ENCODE measurements around the gene ORM2.
"Not testable (repeated sequence)": the region's sequence is repeated elsewhere in the genome, so short reads cannot be mapped to it uniquely, and the experiment has no call there.

Gene ORM2

DNA sequence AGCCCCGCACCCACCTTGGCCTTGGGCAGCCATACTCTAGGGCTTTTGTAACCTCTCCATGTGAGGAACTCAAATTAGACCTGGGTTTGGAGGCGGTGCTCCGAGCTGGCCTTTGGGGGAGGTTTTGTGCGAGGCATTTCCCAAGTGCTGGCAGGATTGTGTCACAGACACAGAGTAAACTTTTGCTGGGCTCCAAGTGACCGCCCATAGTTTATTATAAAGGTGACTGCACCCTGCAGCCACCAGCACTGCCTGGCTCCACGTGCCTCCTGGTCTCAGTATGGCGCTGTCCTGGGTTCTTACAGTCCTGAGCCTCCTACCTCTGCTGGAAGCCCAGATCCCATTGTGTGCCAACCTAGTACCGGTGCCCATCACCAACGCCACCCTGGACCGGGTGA is at the start of gene ORM2:
Gene ORM2, plus strand, starts transcription at position 245 of the 398 bp plus-strand sequence. Its CDS starts 36 bp downstream, at position 281.
- not testable (repeated sequence) for H3K27ac Mint-ChIP-seq; H3K36me3 Mint-ChIP-seq (ENCODE audit: low read depth); H3K27me3 Mint-ChIP-seq (ENCODE audit: low read depth); H3K4me3 Mint-ChIP-seq; H3K9me3 Mint-ChIP-seq; H3K4me1 Mint-ChIP-seq

DNA sequence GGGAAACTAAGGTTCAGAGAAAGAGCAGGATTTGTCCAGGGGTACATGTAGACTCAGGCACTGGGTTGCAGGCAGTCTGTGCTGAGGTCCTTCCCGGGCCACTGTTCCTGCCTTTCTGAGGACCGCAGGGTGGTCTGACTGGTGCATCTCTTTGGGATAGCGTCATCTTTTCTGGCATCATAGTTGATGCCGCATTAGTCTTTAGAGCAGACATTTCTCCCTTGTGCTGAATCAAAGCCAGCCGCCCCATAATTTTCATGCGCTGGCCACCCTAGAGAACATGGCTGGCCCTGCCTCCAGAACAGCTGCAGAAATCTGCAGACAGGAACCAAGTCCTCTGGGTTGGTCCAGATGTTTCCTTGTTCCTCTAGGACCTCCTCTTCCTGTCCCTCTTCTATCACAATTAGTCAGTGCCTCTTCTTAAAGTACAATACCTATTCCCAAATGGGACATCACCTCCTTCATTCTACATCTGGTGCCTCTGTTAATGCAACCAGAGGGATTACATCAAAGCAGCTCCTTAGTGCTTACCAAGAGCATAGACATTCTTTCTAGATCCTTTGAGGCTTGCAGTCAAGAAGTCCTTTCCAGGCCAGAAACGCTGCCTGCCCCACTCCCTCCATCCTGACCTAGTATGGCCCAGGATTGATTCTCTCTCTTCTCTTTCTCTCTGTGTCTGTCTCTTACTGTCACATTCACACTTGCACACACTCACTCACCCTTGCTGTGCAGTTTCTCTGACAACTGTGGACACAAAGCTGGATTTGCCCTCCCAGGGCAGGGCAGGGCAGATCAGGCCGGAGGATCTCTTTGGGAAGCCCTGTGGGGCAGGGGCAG is 48.8 kb upstream of the ORM2 start:
- H3K36me3 Mint-ChIP-seq (ENCODE audit: low read depth), result peaks cover 38% of the 10 kb centered on the region
- H3K4me1 Mint-ChIP-seq, result peaks cover 63% of the 10 kb centered on the region
- TF ChIP-seq, protein P1, sequence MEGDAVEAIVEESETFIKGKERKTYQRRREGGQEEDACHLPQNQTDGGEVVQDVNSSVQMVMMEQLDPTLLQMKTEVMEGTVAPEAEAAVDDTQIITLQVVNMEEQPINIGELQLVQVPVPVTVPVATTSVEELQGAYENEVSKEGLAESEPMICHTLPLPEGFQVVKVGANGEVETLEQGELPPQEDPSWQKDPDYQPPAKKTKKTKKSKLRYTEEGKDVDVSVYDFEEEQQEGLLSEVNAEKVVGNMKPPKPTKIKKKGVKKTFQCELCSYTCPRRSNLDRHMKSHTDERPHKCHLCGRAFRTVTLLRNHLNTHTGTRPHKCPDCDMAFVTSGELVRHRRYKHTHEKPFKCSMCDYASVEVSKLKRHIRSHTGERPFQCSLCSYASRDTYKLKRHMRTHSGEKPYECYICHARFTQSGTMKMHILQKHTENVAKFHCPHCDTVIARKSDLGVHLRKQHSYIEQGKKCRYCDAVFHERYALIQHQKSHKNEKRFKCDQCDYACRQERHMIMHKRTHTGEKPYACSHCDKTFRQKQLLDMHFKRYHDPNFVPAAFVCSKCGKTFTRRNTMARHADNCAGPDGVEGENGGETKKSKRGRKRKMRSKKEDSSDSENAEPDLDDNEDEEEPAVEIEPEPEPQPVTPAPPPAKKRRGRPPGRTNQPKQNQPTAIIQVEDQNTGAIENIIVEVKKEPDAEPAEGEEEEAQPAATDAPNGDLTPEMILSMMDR (IDR thresholded peaks at IDR 0.05; ENCODE audit: unreplicated experiment in 3 of 3), result no peak
- H3K27ac Mint-ChIP-seq, result peak overlapping the region; percentile 47 to 68 (median 60)
- peaks cover 3% of the 10 kb centered on the region for H3K27me3 Mint-ChIP-seq (ENCODE audit: low read depth)
- no peak overlapping the region for H3K4me3 Mint-ChIP-seq
- no peaks in the 10 kb centered on the region for H3K9me3 Mint-ChIP-seq

DNA sequence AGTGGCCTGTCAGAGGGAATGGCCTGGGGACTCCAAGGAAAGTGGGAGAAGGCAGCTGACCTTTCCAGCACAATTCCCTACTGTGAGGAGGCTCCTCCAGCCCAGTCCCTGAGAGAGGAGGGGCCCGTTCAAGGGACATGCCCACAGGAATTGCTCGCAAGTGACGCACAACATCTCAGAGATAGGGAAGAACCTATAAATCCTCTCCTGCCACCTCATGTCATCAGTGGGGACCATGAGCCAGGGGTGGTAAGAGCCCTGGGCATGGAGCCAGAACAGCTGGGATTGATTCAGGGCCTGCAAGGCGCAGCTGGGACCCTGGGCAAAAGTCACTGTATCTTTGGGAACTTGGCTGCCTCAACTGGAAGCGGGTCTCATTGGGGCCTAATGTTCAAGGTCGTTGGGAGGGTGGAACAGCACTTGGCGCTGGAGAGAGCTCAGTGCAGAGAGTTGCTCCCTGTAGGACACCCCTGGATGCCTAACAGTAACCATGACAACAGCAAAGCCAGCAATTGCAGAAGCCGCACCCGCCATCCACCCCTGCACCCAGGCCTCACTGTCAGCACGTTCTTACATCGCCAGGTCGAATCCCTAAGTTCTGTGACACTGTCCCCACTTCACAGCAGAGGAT is 48.1 kb upstream of the ORM2 start:
- H3K9me3 Mint-ChIP-seq, result no peaks in the 10 kb centered on the region
- H3K4me3 Mint-ChIP-seq, result no peak overlapping the region
- peaks cover 6% of the 10 kb centered on the region for H3K27me3 Mint-ChIP-seq (ENCODE audit: low read depth)
- peak overlapping the region; percentile 47 to 68 (median 60) for H3K27ac Mint-ChIP-seq
- TF ChIP-seq, protein P1 (IDR thresholded peaks at IDR 0.05; ENCODE audit: unreplicated experiment in 3 of 3), result no peak
- H3K4me1 Mint-ChIP-seq, result peaks cover 69% of the 10 kb centered on the region
- peaks cover 33% of the 10 kb centered on the region for H3K36me3 Mint-ChIP-seq (ENCODE audit: low read depth)

DNA sequence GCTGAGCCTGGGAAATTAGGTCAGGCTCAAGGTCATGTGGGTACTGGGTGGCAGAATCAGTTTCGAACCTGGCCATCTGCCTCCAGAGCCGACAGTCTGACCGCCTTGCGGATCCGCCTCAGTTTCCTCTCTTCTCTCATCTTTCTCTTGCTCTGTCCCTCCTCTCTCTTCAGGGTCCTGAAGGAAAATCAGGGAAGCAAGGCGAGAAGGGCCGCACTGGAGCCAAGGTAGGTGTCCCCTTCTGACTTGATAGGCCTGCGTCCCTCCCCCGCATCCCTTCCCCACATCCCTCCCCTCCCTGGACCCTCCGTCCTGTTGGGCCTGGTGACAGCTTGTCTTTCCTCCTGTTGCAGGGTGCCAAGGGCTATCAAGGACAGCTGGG is 47.6 kb upstream of the ORM2 start:
- H3K9me3 Mint-ChIP-seq, result no peaks in the 10 kb centered on the region
- H3K27ac Mint-ChIP-seq, result peak overlapping the region; percentile 47 to 79 (median 75)
- H3K36me3 Mint-ChIP-seq (ENCODE audit: low read depth), result peaks cover 28% of the 10 kb centered on the region
- peaks cover 68% of the 10 kb centered on the region for H3K4me1 Mint-ChIP-seq
- H3K27me3 Mint-ChIP-seq (ENCODE audit: low read depth), result peaks cover 10% of the 10 kb centered on the region
- no peak overlapping the region for H3K4me3 Mint-ChIP-seq
- TF ChIP-seq, protein P1 (IDR thresholded peaks at IDR 0.05; ENCODE audit: unreplicated experiment in 3 of 3), result no peak

DNA sequence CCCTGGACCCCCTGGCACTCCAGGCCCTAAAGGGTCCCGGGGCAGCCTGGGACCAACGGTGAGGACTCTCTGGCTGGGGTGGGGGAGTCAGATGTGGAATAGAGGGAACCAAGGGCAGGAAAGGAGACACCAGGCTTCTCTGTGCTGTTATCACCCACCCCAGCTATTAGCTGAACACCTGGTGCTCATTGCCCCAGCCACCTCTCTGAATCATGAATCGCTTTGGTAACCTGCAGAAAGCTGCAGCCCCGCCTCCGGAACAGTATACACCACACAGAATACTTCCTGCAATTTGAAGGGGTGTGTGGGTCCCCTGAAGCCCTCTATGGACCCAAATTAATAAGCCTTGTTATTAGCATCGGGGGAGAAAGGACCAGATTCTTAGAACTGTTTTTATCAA is 47.2 kb upstream of the ORM2 start:
- no peak overlapping the region for H3K4me3 Mint-ChIP-seq
- H3K36me3 Mint-ChIP-seq (ENCODE audit: low read depth), result peaks cover 25% of the 10 kb centered on the region
- peak overlapping the region in 2 of 3 experiments; percentile 75 to 79 for H3K27ac Mint-ChIP-seq
- peaks cover 68% of the 10 kb centered on the region for H3K4me1 Mint-ChIP-seq
- no peaks in the 10 kb centered on the region for H3K9me3 Mint-ChIP-seq
- peaks cover 10% of the 10 kb centered on the region for H3K27me3 Mint-ChIP-seq (ENCODE audit: low read depth)
- TF ChIP-seq, protein P1 (IDR thresholded peaks at IDR 0.05; ENCODE audit: unreplicated experiment in 3 of 3), result no peak

DNA sequence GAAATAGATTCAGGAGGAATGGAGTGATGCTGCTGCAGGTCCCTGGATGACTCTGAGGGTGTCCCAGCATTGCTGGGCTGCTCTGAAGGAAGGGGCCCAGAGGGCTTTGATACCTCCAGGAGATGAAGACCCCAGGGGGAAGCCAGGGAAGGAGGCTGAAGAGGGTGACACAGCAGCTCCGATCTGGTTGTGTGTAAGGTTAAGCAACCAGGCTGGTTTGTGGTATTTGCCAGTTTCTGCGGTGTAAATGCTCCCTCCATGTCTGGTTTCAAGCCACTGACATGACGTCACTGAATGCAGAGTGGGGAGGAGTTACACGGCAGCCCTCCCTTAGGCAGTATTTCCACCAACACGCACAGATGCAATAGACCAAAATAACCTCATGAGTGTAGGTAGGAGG is 46.7 kb upstream of the ORM2 start:
- Mint-ChIP-seq H3K27ac (peak overlapping the region in 2 of 3 experiments; percentile 75 to 79), H3K27me3 (ENCODE audit: low read depth) (peaks cover 10% of the 10 kb centered on the region), H3K9me3 (no peaks in the 10 kb centered on the region), H3K4me3 (no peak overlapping the region), H3K36me3 (ENCODE audit: low read depth) (peaks cover 22% of the 10 kb centered on the region), H3K4me1 (peaks cover 68% of the 10 kb centered on the region)
- TF ChIP-seq, protein P1 (IDR thresholded peaks at IDR 0.05; ENCODE audit: unreplicated experiment in 3 of 3), result no peak
